Activated naive CD8-positive, alpha-beta T cell treated with anti-CD3 and anti-CD28 coated beads, Interleukin-2, amount 10 ng/mL, durations not matched to agents 7 days and 5 days (primary cell): ENCODE data around the gene DACT3. TPM values are rescaled to one million over a fixed set of nuclear protein-coding genes. Genes with fewer than 3 reads are reported as not detected.

ENCODE experiments used
- ATAC-seq: fragments of 150-1000 bp; cut with Tn5 transposase; one replicate; pipeline ENCODE4 v1.10.0; 2021; ENCODE audit warnings: low read depth, moderate library complexity
- POLR2A ChIA-PET: fragments of 350-600 bp; sonication (Branson Sonifier 250); formaldehyde crosslinking; loops from one replicate; lab custom pipeline; 2021; ENCODE audit warnings: antibody characterized with exemption; lab: Charles Lee
- DNase-seq: peaks from one replicate; pipeline ENCODE4 v3.0.0; 2021
- H3K27ac Mint-ChIP-seq: one replicate; pipeline ENCODE4 v1.8.0; 2022; ENCODE audit warnings: mild to moderate bottlenecking, mixed read lengths
- H3K27me3 Mint-ChIP-seq: one replicate; pipeline ENCODE4 v1.8.0; 2022; ENCODE audit warnings: mild to moderate bottlenecking, moderate library complexity, mixed read lengths
- H3K36me3 Mint-ChIP-seq: one replicate; pipeline ENCODE4 v1.8.0; 2021; ENCODE audit warnings: mild to moderate bottlenecking, mixed read lengths
- H3K4me1 Mint-ChIP-seq: one replicate; pipeline ENCODE4 v1.8.0; 2021; ENCODE audit warnings: mixed read lengths
- H3K4me3 Mint-ChIP-seq: one replicate; pipeline ENCODE4 v1.8.0; 2022; ENCODE audit warnings: mild to moderate bottlenecking, moderate library complexity, mixed read lengths
- H3K9me3 Mint-ChIP-seq: one replicate; pipeline ENCODE4 v1.8.0; 2021; ENCODE audit warnings: mixed read lengths
- microRNA-seq: library from miRNA; unstranded; fragments of <30 nt; microRNA quantifications from one replicate; pipeline ENCODE4 v1.2.0, GENCODE V29; 2022
- total RNA-seq, 2 experiments: library from RNA; stranded (reverse); gene quantifications; one replicate each; pipeline ENCODE4 v1.2.3, GENCODE V29; 2021

DACT3 gene
- total RNA-seq, 2 experiments from 2014 or later = 0.42 to 0.48 TPM

- POLR2A ChIA-PET = interaction anchor here (0.9 to 4.7 kb wide), 6 partner anchors 7 to 144 kb away, joined by 3 to 142 read pairs (median 3); partner anchors contain the start of gene PTGIR
- peaks cover 28% of the 10 kb centered on the region for H3K4me1 Mint-ChIP-seq
- no peak for DNase-seq
- peak overlapping the region; percentile 100 for H3K27ac Mint-ChIP-seq
- peaks cover 2% of the 10 kb centered on the region for H3K27me3 Mint-ChIP-seq
- H3K36me3 Mint-ChIP-seq = peaks cover 32% of the 10 kb centered on the region
- no peak for ATAC-seq
- H3K9me3 Mint-ChIP-seq = peaks cover 5% of the 10 kb centered on the region
- H3K4me3 Mint-ChIP-seq = peak overlapping the region; percentile 97
These were observed 57.8 kb downstream of the DACT3 start for GRCh38 chr19:46603195-46603637.

GRCh38 chr19:46602392-46603194, 58.4 kb downstream of the DACT3 start:
- ATAC-seq (peak; percentile 5), DNase-seq (no peak)
- Mint-ChIP-seq H3K27ac (peak overlapping the region; percentile 100), H3K4me3 (peak overlapping the region; percentile 97), H3K27me3 (peaks cover 2% of the 10 kb centered on the region), H3K9me3 (peaks cover 7% of the 10 kb centered on the region), H3K4me1 (peaks cover 28% of the 10 kb centered on the region), H3K36me3 (peaks cover 28% of the 10 kb centered on the region)
- POLR2A ChIA-PET = interaction anchor here (0.8 to 4.7 kb wide), 14 partner anchors 8 to 278 kb away, joined by 3 to 142 read pairs (median 4); partner anchors contain the start of genes DACT3, PPP5C and PTGIR

DNA sequence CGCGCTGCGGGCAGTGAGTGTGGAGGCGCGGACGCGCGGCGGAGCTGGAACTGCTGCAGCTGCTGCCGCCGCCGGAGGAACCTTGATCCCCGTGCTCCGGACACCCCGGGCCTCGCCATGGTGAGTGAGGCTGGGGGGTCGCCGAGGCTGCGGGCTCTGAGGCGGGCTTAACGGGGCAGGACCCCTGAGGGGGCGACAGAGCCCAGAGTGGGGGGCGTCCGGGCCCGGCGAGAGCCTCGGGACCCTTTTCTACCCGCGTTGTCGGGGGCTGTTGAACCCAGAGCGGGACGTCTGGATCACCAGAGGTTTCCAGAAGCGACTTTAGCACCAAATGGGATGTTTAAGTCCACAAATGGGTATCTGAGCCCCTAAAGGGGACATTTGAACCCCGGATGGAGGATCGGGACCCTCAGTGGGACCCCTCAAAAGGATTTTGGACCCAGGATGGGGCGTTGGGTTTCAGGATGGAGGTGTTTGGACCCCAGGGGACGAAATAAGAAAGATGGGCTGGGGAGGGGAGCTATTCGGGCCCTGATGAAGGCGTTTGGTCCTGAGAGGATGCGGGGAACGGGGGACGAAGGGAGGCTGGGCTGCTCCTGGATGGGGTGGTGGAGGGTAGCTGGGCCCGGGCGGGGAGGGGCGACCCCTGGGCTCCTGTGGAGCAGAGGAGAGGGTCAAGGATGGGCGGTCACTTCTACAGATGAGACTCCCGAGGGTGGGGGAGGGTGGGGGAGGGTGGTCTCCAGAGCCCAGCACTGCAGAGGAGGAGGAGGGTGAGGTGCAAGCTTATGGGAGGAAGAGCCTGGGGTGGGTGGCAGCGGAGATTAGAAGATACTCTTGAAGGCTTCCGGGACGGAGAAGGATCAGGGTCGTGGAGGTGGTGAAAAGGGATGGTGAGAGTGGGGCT, 59.4 kb downstream of the DACT3 start, which contains the start of gene CALM3:
Gene CALM3 (plus strand): TSS at position 13 of the 907 bp plus-strand sequence. CDS start 105 bp downstream, at position 118.
- peak within 1 kb of the TSS; percentile 100 for H3K27ac Mint-ChIP-seq
- no peak for DNase-seq
- POLR2A ChIA-PET = interaction anchor here (0.8 to 4.7 kb wide), 24 partner anchors 9 to 884 kb away, joined by 3 to 142 read pairs (median 4); partner anchors contain the start of genes DACT3 and GNG8
- H3K9me3 Mint-ChIP-seq = peaks cover 7% of the 10 kb centered on the region
- H3K36me3 Mint-ChIP-seq = peaks cover 25% of the 10 kb centered on the region
- peaks cover 2% of the 10 kb centered on the region for H3K27me3 Mint-ChIP-seq
- peaks cover 30% of the 10 kb centered on the region for H3K4me1 Mint-ChIP-seq
- H3K4me3 Mint-ChIP-seq = peak within 1 kb of the TSS; percentile 97
- ATAC-seq = no peak

GRCh38 chr19:46600384-46601317, 60.3 kb downstream of the DACT3 start:
- H3K9me3 Mint-ChIP-seq = peaks cover 7% of the 10 kb centered on the region
- H3K27me3 Mint-ChIP-seq = peaks cover 2% of the 10 kb centered on the region
- H3K4me3 Mint-ChIP-seq = peak overlapping the region; percentile 97
- H3K4me1 Mint-ChIP-seq = peaks cover 29% of the 10 kb centered on the region
- POLR2A ChIA-PET = interaction anchor here (0.5 to 4.7 kb wide), 34 partner anchors 8 to 883 kb away, joined by 3 to 142 read pairs (median 4); partner anchors contain the start of genes ARHGAP35, DACT3, GNG8 and PTGIR
- DNase-seq (peak; percentile 99), ATAC-seq (peak; percentile 87)
- H3K27ac Mint-ChIP-seq = peak overlapping the region; percentile 100
- peaks cover 21% of the 10 kb centered on the region for H3K36me3 Mint-ChIP-seq

GRCh38 chr19:46599716-46600373, 61.1 kb downstream of the DACT3 start:
- ATAC-seq = no peak
- peaks cover 21% of the 10 kb centered on the region for H3K36me3 Mint-ChIP-seq
- POLR2A ChIA-PET = interaction anchor here (0.5 to 4.7 kb wide), 20 partner anchors 8 to 261 kb away, joined by 3 to 142 read pairs (median 5); partner anchors contain the start of genes ARHGAP35, DACT3 and SLC1A5
- peaks cover 7% of the 10 kb centered on the region for H3K9me3 Mint-ChIP-seq
- DNase-seq = no peak
- H3K4me3 Mint-ChIP-seq = peak overlapping the region; percentile 97
- H3K4me1 Mint-ChIP-seq = peaks cover 24% of the 10 kb centered on the region
- H3K27me3 Mint-ChIP-seq = peaks cover 2% of the 10 kb centered on the region
- H3K27ac Mint-ChIP-seq = peak overlapping the region; percentile 100

DNA sequence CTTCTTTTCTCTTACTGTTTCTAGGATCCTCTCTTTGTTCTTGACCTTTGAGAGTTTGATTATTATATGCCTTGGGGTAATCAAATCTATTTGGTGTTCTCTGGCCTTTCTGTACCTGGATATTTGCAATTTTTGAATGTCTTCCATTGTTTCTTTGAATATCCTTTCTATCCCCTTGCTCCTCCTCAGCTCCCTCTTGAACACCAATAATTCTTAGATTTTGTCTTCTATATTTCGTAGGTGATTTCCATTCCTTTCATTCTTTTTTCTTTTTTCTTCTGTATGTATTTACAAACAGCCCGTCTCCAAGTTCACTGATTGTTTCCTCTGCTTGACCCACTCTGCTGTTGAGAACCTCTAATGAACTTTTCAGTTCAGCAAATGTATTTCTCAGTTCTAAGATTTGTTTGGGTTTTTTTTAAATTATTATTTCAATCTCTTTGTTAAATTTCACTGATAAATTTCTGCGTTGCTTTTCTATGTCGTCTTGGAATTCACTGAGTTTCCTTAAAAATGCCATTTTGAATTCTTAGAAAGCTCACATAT, 62.5 kb downstream of the DACT3 start:
- Mint-ChIP-seq H3K27ac (no peak overlapping the region), H3K27me3 (peaks cover 2% of the 10 kb centered on the region), H3K9me3 (peaks cover 7% of the 10 kb centered on the region), H3K4me3 (no peak overlapping the region), H3K4me1 (peaks cover 18% of the 10 kb centered on the region), H3K36me3 (peaks cover 20% of the 10 kb centered on the region)
- DNase-seq = no peak
- POLR2A ChIA-PET = interaction anchor here (0.6 kb wide), 1 partner anchor 23 kb away, joined by 6 read pairs; no protein-coding TSS in a partner anchor
- no peak for ATAC-seq

Small RNAs within 50 kb of the gene (microRNA-seq; reads per million reads assigned to microRNA genes)
- not detected for gene MIR320E

Other genes starting within 250 kb of the DACT3 start
- gene CCDC8, start 247.6 kb downstream of the DACT3 start, total RNA-seq = not detected
- under 1 TPM in 1 of 2 experiments, not detected in 1; 0.11 TPM for gene PNMA8C, start 232.2 kb downstream of the DACT3 start, total RNA-seq
- 1 to 10 TPM; 1.7 to 1.8 TPM for gene PNMA8A, start 189.6 kb downstream of the DACT3 start, total RNA-seq
- gene PNMA8B, start 165.3 kb downstream of the DACT3 start, total RNA-seq = under 1 TPM; 0.22 to 0.23 TPM
- gene CALM3, start 59.9 kb downstream of the DACT3 start, total RNA-seq = 100 to 1,000 TPM; 485 to 503 TPM
- gene PTGIR, start 36.1 kb downstream of the DACT3 start, total RNA-seq = 1 to 10 TPM; 8.0 to 8.5 TPM
- gene GNG8, start 25.0 kb downstream of the DACT3 start, total RNA-seq = 1 to 10 TPM in 1 of 2 experiments, not detected in 1; 2.4 TPM
- 100 to 1,000 TPM; 166 to 173 TPM for gene PRKD2, start 55.9 kb upstream of the DACT3 start, total RNA-seq
- gene FKRP, start 84.9 kb upstream of the DACT3 start, total RNA-seq = 10 to 100 TPM; 17.8 to 18.1 TPM
- gene STRN4, start 85.3 kb upstream of the DACT3 start, total RNA-seq = 10 to 100 TPM; 79.2 to 87.5 TPM
- 100 to 1,000 TPM; 121 to 127 TPM for gene SLC1A5, start 127.4 kb upstream of the DACT3 start, total RNA-seq
- gene AP2S1, start 189.7 kb upstream of the DACT3 start, total RNA-seq = 100 to 1,000 TPM; 103 to 110 TPM
- gene ARHGAP35, start 199.8 kb upstream of the DACT3 start, total RNA-seq = 10 to 100 TPM; 38.8 to 42.7 TPM